Tibial artery (tissue), 4 donors: ENCODE results near the gene RSPH1.

Experiments
- DNase-seq, 2 donors: peaks; one replicate each; pipeline ENCODE4 v3.0.0-alpha.2; 2019
- H3K27ac ChIP-seq, 2 donors: fragments of 200-600 bp; sonication (generic) in 1 of 2; 1 replicate in 1 of 2; 2 replicates in 1 of 2; pipeline ENCODE4 v1.5.1; 2018 to 2019; ENCODE audit warnings: mild to moderate bottlenecking in 1 of 2
- H3K27me3 ChIP-seq, 2 donors: fragments of 200-600 bp; sonication (generic) in 1 of 2; one replicate each; pipeline versions ENCODE4 v1.5.1 to v1.6.0; 2016 to 2019
- H3K36me3 ChIP-seq, 3 donors: fragments of 200-600 bp; sonication (generic) in 2 of 3; one replicate each; pipeline ENCODE4 v1.5.1; 2016 to 2019; ENCODE audit warnings: mild to moderate bottlenecking in 2 of 3
- H3K4me1 ChIP-seq, 4 donors: fragments of 200-600 bp; sonication (generic) in 2 of 4; 1 replicate in 3 of 4; 2 replicates in 1 of 4; pipeline ENCODE4 v1.5.1; 2016 to 2019
- H3K4me3 ChIP-seq, 2 donors: fragments of 200-600 bp; sonication (generic) in 1 of 2; 1 replicate in 1 of 2; 2 replicates in 1 of 2; pipeline ENCODE4 v1.5.1; 2018 to 2019; ENCODE audit warnings: mild to moderate bottlenecking in 2 of 2
- H3K9me3 ChIP-seq, 3 donors: fragments of 200-600 bp; sonication (generic) in 1 of 3; one replicate each; pipeline ENCODE4 v1.5.1; 2016 to 2019
- intact Hi-C: fragments of 100-400 bp; cut with DNase I; formaldehyde crosslinking; loops from one replicate; pipeline ENCODE4 v1.15.0; 2023; ENCODE audit warnings: low total_unique reads
- TF ChIP-seq, protein P1 (sequence below), 2 experiments: fragments of 200-600 bp in 1 of 2; fragments of 450-650 bp in 1 of 2; IDR thresholded peaks; one replicate each; pipeline ENCODE4 v1.5.1; 2017 to 2019; ENCODE audit warnings: antibody characterized with exemption in 2 of 2, mild to moderate bottlenecking in 1 of 2, moderate library complexity in 1 of 2

Gene RSPH1

GRCh38 chr21:42466700-42467099 lies 29.3 kb downstream of the RSPH1 start:
- H3K9me3 ChIP-seq: no peaks in the 10 kb centered on the region
- peak in 1 of 2 donors; percentile 20 for DNase-seq
- intact Hi-C loops: no loop called here
- H3K36me3 ChIP-seq: no peaks in the 10 kb centered on the region
- no peak overlapping the region for H3K27ac ChIP-seq
- TF ChIP-seq, protein P1, sequence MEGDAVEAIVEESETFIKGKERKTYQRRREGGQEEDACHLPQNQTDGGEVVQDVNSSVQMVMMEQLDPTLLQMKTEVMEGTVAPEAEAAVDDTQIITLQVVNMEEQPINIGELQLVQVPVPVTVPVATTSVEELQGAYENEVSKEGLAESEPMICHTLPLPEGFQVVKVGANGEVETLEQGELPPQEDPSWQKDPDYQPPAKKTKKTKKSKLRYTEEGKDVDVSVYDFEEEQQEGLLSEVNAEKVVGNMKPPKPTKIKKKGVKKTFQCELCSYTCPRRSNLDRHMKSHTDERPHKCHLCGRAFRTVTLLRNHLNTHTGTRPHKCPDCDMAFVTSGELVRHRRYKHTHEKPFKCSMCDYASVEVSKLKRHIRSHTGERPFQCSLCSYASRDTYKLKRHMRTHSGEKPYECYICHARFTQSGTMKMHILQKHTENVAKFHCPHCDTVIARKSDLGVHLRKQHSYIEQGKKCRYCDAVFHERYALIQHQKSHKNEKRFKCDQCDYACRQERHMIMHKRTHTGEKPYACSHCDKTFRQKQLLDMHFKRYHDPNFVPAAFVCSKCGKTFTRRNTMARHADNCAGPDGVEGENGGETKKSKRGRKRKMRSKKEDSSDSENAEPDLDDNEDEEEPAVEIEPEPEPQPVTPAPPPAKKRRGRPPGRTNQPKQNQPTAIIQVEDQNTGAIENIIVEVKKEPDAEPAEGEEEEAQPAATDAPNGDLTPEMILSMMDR (IDR thresholded peaks at IDR 0.05): no peak
- H3K27me3 ChIP-seq: peaks cover 0 to 12% of the 10 kb centered on the region in 2 donors
- no peaks in the 10 kb centered on the region for H3K4me1 ChIP-seq
- H3K4me3 ChIP-seq: no peak overlapping the region

DNA sequence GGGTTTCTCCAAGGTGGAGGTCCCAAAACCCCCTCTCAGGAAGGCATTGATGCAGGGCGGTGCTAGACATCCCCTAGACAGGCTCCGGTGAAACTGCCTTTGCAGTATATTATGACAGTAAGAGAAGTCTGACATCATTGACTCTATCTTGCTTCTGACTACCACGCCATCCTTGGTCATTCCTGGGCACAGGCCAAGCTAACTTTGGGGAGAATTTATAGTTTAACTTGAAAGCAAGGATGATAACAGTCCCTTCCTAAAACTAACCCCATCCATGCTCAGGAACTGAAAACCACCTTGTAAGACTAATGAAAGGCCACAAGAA lies 30.3 kb downstream of the RSPH1 start:
- intact Hi-C loops: no loop called here
- DNase-seq: peak in 1 of 2 donors; percentile 41
- Histone ChIP-seq H3K4me3 (no peak overlapping the region), H3K9me3 (no peaks in the 10 kb centered on the region), H3K36me3 (no peaks in the 10 kb centered on the region), H3K4me1 (no peaks in the 10 kb centered on the region), H3K27me3 (peaks cover 0 to 13% of the 10 kb centered on the region in 2 donors), H3K27ac (no peak overlapping the region)
- TF ChIP-seq, protein P1 (IDR thresholded peaks at IDR 0.05): no peak

GRCh38 chr21:42465008-42465802 lies 30.8 kb downstream of the RSPH1 start:
- DNase-seq: peak in 1 of 2 donors; percentile 17
- intact Hi-C loops: no loop called here
- Histone ChIP-seq H3K27ac (no peak overlapping the region), H3K4me3 (no peak overlapping the region), H3K4me1 (no peaks in the 10 kb centered on the region), H3K9me3 (no peaks in the 10 kb centered on the region), H3K36me3 (no peaks in the 10 kb centered on the region), H3K27me3 (peaks cover 0 to 15% of the 10 kb centered on the region in 2 donors)
- TF ChIP-seq, protein P1 (IDR thresholded peaks at IDR 0.05): no peak

DNA sequence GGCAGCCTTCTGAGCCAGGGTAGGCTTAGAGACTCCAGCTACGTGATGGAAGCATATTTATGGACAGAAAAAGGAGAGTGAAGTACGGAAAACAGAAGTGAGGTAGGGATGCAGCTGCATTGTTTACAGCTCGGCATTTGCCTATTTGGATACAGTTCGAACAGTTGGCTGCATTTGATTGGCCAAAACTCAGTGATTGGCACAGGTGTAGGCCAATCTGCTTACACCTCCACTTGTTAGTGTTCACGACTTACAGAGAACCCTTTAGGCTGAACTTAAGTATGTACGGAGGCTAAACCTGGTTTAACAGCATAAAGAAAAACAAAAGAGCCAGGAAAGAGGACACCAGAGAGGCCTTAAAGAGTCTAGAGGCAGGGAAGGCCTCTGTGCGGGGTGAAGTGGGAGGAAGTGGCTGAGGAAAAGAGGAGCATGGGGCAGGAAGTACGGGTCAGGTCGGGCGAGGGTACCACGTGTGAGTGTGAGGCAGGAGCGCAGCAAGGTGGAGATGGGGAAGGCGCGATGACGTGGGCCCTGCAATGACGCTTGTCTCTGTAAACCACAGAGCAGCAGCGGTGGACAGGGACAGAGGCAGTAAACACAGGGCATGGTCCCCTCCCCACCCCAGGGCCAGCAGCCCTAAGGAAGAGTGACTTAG lies 32.0 kb downstream of the RSPH1 start:
- peaks cover 0 to 15% of the 10 kb centered on the region in 2 donors for H3K27me3 ChIP-seq
- intact Hi-C loops: no loop called here
- TF ChIP-seq, protein P1 (IDR thresholded peaks at IDR 0.05): no peak
- H3K4me3 ChIP-seq: no peak overlapping the region
- no peaks in the 10 kb centered on the region for H3K36me3 ChIP-seq
- H3K27ac ChIP-seq: no peak overlapping the region
- H3K9me3 ChIP-seq: no peaks in the 10 kb centered on the region
- no peaks in the 10 kb centered on the region for H3K4me1 ChIP-seq
- DNase-seq: peak in 1 of 2 donors; percentile 59

DNA sequence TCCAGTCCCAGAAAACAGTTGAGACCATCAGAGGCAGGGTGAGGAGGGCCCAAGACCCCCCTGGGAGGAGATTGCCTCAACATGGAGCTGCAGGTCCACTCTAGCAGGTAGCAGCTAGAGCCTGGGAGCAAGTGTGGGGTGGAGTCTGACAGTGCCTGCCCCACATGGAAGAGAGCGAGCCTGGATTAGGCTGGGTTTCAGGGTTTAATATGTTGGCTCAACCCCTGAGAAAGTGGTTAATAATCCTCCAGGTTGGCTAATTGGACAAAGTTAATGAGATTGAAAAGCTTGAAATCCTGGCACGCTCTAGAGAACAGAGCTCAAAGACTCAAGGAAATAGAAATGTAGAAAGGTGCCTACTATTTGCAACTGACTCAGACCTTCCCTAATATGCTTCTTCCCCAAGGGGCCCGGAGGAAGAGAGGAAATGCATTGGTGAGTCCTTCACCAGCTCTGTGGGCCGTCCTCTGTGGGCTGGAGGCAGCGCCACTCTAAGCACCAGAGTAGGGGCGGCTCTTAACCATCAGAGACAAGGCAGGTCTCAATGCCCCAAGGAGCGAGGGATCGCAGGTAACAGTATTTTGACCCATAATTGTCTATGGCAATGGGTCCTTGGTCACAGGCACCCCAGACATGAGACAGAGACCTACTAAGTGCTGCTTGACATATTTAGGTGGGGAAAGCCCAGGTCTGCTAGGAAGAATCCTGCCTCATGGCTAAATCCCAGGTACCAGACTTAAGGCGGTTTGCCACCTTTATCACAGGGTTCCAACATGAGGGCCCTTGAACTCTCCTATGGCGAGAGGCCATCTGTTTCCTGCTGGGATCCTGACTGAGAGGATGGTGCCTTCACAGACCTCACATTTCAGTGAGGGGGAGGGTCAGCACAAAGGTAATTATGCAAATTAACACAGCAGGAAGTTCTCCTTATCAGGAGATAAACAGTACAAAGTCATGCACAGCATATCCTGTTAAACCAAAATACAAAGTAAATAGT lies 33.8 kb downstream of the RSPH1 start:
- H3K4me1 ChIP-seq: no peaks in the 10 kb centered on the region
- DNase-seq: peak in 1 of 2 donors; percentile 28
- TF ChIP-seq, protein P1 (IDR thresholded peaks at IDR 0.05): no peak
- H3K27ac ChIP-seq: no peak overlapping the region
- intact Hi-C loops: no loop called here
- no peaks in the 10 kb centered on the region for H3K9me3 ChIP-seq
- H3K4me3 ChIP-seq: no peak overlapping the region
- H3K27me3 ChIP-seq: peaks cover 0 to 22% of the 10 kb centered on the region in 2 donors
- H3K36me3 ChIP-seq: no peaks in the 10 kb centered on the region
